HepG2 (cell line): ENCODE measurements around the gene CSTF1. TPM values are rescaled to one million over a fixed set of nuclear protein-coding genes. Genes with fewer than 3 reads are reported as not detected.

ENCODE experiments used
- ATF1 ChIP-seq: IDR thresholded peaks from 2 replicates; pipeline ENCODE4 v1.6.1; 2016; ENCODE audit warnings: mild to moderate bottlenecking, control low read depth
- GABPB1 ChIP-seq: IDR thresholded peaks from 2 replicates; pipeline ENCODE4 v1.6.1; 2016; ENCODE audit warnings: mild to moderate bottlenecking, missing genetic modification reagents, moderate library complexity, missing compliant biosample characterization
- HINFP ChIP-seq: sonication (generic); formaldehyde crosslinking; IDR thresholded peaks from 2 replicates; pipeline ENCODE4 v1.4.0; 2020; ENCODE audit warnings: low read depth, mild to moderate bottlenecking, missing genetic modification reagents
- KAT8 ChIP-seq: IDR thresholded peaks from 2 replicates; pipeline ENCODE4 v1.6.1; 2016; ENCODE audit warnings: missing genetic modification reagents, missing compliant biosample characterization
- MAZ ChIP-seq, 2 experiments: sonication (generic) in 1 of 2; formaldehyde crosslinking in 1 of 2; IDR thresholded peaks; 2 replicates each; pipeline versions ENCODE4 v1.5.0 to v1.6.1; 2012 to 2020; ENCODE audit warnings: low read depth in 2 of 2, mild to moderate bottlenecking in 2 of 2, borderline replicate concordance in 1 of 2, improper control_type of control experiment in 1 of 2, low read length in 1 of 2, missing genetic modification reagents in 1 of 2, moderate library complexity in 1 of 2
- MLX ChIP-seq: IDR thresholded peaks from 2 replicates; pipeline ENCODE4 v1.6.1; 2016
- PLRG1 ChIP-seq: fragments of 450-650 bp; conservative IDR thresholded peaks from 2 replicates; pipeline ENCODE4 v1.6.1; 2016
- POLR2A ChIP-seq, 2 experiments: IDR thresholded peaks; 2 replicates each; pipeline ENCODE4 v1.6.1; 2011; ENCODE audit warnings: low read depth in 2 of 2, low read length in 2 of 2, mild to moderate bottlenecking in 1 of 2, moderate library complexity in 1 of 2; ENCODE audit not compliant: insufficient read depth in 1 of 2
- SNRNP70 ChIP-seq: fragments of 200-400 bp; formaldehyde crosslinking; IDR thresholded peaks from 2 replicates; pipeline ENCODE4 v1.6.1; 2017; ENCODE audit warnings: mild to moderate bottlenecking, low read depth, low read length, moderate library complexity
- THAP8 ChIP-seq: sonication (generic); formaldehyde crosslinking; IDR thresholded peaks from 2 replicates; pipeline ENCODE4 v1.5.1; 2020; ENCODE audit warnings: missing genetic modification reagents, mild to moderate bottlenecking, borderline replicate concordance
- U2AF2 ChIP-seq: fragments of 200-400 bp; formaldehyde crosslinking; IDR thresholded peaks from 2 replicates; pipeline ENCODE4 v1.6.1; 2017; ENCODE audit warnings: low read depth, mild to moderate bottlenecking, low read length
- ZNF256 ChIP-seq: sonication (generic); formaldehyde crosslinking; conservative IDR thresholded peaks from 2 replicates; pipeline ENCODE4 v1.4.0; 2020; ENCODE audit warnings: missing genetic modification reagents
- ZNF468 ChIP-seq: sonication (generic); formaldehyde crosslinking; IDR thresholded peaks from 2 replicates; pipeline ENCODE4 v1.8.0; 2022; ENCODE audit warnings: mild to moderate bottlenecking, moderate library complexity, missing genetic modification reagents
- ZNF557 ChIP-seq: sonication (generic); formaldehyde crosslinking; IDR thresholded peaks from 2 replicates; pipeline ENCODE4 v1.4.0; 2020; ENCODE audit warnings: missing genetic modification reagents
- ZNF703 ChIP-seq: sonication (generic); formaldehyde crosslinking; IDR thresholded peaks from 2 replicates; pipeline ENCODE4 v1.5.1; 2020; ENCODE audit warnings: missing genetic modification reagents, mild to moderate bottlenecking, moderate library complexity, borderline replicate concordance
- polyA plus RNA-seq, 8 experiments: library from polyadenylated mRNA; depleted of rRNA in 3 of 8; stranded (reverse) in 7 of 8; unstranded in 1 of 8; fragments of >200 nt; fragmentation: Illumina TruSeq in 4 of 8; extraction: Trizol in 4 of 8; gene quantifications; 2 replicates each; pipeline versions ENCODE4 v1.2.1 to v1.2.3, GENCODE V29; 2011 to 2016; ENCODE audit warnings: low read depth in 4 of 8, missing spikeins in 1 of 8, mixed read lengths in 1 of 8; ENCODE audit not compliant: insufficient read depth in 1 of 8
- total RNA-seq, 5 experiments: library from RNA; depleted of rRNA; stranded (reverse); fragments of >200 nt; fragmentation: Illumina TruSeq; extraction: Trizol; gene quantifications; 2 replicates each; pipeline ENCODE4 v1.2.3, GENCODE V29; 2016; ENCODE audit warnings: low read depth in 1 of 5
- TF ChIP-seq, protein P1 (sequence below): sonication (generic); formaldehyde crosslinking; IDR thresholded peaks from 2 replicates; pipeline ENCODE4 v1.4.0; 2020; ENCODE audit warnings: missing genetic modification reagents, borderline replicate concordance
- TF ChIP-seq, protein P2 (sequence below): sonication (generic); formaldehyde crosslinking; IDR thresholded peaks from 2 replicates; pipeline ENCODE4 v1.4.0; 2020; ENCODE audit warnings: missing genetic modification reagents, borderline replicate concordance

The CSTF1 gene
- total and polyA plus RNA-seq, 2 of the 13 experiments (the other 11 are each of a cell fraction or from before 2014, with no cell fraction given): 70.9 to 100 TPM

DNA sequence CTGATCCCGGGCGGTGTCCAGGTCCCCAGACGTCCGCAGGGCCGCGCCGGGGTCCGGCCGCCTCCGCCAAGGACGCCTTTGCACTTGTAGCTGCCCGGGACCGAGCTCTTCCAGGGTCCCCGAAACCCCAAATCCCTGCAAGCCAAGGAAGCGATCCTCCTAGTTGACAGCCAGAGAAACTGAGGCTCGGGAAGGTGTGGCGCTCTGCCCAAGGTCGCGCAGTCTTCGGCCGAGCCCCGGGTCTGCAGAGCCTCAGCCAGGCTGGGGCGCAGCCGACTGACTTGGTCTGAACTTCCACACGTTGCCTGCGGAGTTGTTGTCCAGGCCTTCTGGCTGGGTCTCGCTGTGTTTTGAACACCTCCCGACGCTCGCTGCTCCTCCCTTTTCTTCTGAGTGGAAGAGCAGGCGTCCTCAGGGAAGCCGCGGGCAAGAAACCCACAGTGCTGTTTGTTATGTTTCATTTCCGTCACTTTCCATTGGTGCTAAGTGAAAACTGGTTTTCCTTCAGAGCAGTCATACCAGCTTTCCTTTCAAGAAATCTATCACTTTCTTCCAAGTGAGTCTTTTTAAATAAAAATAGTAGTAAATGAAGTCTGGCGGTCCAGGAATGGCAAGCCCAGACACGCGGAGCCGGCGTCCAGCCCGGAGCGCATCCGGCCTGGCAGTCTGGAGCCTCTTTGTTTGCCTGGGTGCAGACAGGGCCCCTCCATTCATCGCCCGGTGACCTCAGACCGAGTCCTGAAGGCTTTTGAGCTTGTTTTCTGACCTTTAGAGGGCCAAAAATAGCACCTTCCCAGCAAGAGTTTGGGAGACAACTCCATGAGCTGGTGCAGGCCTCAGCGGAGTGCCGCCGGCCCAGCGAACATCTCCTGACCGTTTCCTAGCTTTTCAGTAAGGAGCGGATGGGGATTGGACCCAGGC is 33.0 kb upstream of the CSTF1 start (continued):
- TF ChIP-seq, protein P1, sequence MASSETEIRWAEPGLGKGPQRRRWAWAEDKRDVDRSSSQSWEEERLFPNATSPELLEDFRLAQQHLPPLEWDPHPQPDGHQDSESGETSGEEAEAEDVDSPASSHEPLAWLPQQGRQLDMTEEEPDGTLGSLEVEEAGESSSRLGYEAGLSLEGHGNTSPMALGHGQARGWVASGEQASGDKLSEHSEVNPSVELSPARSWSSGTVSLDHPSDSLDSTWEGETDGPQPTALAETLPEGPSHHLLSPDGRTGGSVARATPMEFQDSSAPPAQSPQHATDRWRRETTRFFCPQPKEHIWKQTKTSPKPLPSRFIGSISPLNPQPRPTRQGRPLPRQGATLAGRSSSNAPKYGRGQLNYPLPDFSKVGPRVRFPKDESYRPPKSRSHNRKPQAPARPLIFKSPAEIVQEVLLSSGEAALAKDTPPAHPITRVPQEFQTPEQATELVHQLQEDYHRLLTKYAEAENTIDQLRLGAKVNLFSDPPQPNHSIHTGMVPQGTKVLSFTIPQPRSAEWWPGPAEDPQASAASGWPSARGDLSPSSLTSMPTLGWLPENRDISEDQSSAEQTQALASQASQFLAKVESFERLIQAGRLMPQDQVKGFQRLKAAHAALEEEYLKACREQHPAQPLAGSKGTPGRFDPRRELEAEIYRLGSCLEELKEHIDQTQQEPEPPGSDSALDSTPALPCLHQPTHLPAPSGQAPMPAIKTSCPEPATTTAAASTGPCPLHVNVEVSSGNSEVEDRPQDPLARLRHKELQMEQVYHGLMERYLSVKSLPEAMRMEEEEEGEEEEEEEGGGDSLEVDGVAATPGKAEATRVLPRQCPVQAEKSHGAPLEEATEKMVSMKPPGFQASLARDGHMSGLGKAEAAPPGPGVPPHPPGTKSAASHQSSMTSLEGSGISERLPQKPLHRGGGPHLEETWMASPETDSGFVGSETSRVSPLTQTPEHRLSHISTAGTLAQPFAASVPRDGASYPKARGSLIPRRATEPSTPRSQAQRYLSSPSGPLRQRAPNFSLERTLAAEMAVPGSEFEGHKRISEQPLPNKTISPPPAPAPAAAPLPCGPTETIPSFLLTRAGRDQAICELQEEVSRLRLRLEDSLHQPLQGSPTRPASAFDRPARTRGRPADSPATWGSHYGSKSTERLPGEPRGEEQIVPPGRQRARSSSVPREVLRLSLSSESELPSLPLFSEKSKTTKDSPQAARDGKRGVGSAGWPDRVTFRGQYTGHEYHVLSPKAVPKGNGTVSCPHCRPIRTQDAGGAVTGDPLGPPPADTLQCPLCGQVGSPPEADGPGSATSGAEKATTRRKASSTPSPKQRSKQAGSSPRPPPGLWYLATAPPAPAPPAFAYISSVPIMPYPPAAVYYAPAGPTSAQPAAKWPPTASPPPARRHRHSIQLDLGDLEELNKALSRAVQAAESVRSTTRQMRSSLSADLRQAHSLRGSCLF (CRISPR knock-in tag): no peak
- TF ChIP-seq MAZ (IDR thresholded peaks at IDR 0.05; ENCODE audit: borderline replicate concordance, low read depth, low read length) (0 out of 2 replicates have a peak, but pooled peaks have one; percentile 16), MAZ (CRISPR knock-in tag; IDR thresholded peaks at IDR 0.05; ENCODE audit: low read depth) (peak; percentile 26; the same call in 1 of the 2 replicates), PLRG1 (no peak), POLR2A (IDR thresholded peaks at IDR 0.05; ENCODE audit: insufficient read depth in 1 of 2, low read depth in 2 of 2, low read length in 2 of 2) (peak; percentile 10 to 58; a peak in 2 of 4 replicates), MLX (CRISPR knock-in tag) (no peak), ZNF468 (CRISPR knock-in tag) (peak; percentile 1; the same call in 1 of the 2 replicates), SNRNP70 (no peak), ZNF256 (CRISPR knock-in tag) (no peak), ATF1 (CRISPR knock-in tag) (no peak), KAT8 (CRISPR knock-in tag) (peak; percentile 60; the same call in 1 of the 2 replicates), ZNF703 (CRISPR knock-in tag) (peak; percentile 73; the same call in 1 of the 2 replicates), U2AF2 (no peak), GABPB1 (no peak; the same call in 1 of the 2 replicates), THAP8 (CRISPR knock-in tag) (no peak), HINFP (CRISPR knock-in tag) (no peak; the same call in 1 of the 2 replicates), ZNF557 (CRISPR knock-in tag) (no peak)
- TF ChIP-seq, protein P2, sequence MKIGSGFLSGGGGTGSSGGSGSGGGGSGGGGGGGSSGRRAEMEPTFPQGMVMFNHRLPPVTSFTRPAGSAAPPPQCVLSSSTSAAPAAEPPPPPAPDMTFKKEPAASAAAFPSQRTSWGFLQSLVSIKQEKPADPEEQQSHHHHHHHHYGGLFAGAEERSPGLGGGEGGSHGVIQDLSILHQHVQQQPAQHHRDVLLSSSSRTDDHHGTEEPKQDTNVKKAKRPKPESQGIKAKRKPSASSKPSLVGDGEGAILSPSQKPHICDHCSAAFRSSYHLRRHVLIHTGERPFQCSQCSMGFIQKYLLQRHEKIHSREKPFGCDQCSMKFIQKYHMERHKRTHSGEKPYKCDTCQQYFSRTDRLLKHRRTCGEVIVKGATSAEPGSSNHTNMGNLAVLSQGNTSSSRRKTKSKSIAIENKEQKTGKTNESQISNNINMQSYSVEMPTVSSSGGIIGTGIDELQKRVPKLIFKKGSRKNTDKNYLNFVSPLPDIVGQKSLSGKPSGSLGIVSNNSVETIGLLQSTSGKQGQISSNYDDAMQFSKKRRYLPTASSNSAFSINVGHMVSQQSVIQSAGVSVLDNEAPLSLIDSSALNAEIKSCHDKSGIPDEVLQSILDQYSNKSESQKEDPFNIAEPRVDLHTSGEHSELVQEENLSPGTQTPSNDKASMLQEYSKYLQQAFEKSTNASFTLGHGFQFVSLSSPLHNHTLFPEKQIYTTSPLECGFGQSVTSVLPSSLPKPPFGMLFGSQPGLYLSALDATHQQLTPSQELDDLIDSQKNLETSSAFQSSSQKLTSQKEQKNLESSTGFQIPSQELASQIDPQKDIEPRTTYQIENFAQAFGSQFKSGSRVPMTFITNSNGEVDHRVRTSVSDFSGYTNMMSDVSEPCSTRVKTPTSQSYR (CRISPR knock-in tag): no peak
